GM12878 (cell line): ENCODE data around the gene STYXL2. TPM values are rescaled to one million over a fixed set of nuclear protein-coding genes. Genes with fewer than 3 reads are reported as not detected.

Source experiments
- ATAC-seq: fragments of 200-7000 bp; cut with Tn5 transposase; 3 replicates; pipeline ENCODE4 v1.9.1; 2020; ENCODE audit warnings: mild to moderate bottlenecking, moderate library complexity
- BruUV-seq: library from RNA; stranded (reverse); fragments of 400-500 nt; replicated peaks from 2 replicates; lab custom pipeline; 2021; lab: Mats Ljungman, UMichigan
- CTCF ChIA-PET: fragments of 300-600 bp; sonication (Branson Sonifier 250); formaldehyde crosslinking; extraction: SDS; loops from one replicate; lab custom pipeline; 2021; ENCODE audit warnings: inconsistent platforms; lab: Yijun Ruan, JAX
- POLR2A ChIA-PET: fragments of 350-600 bp; formaldehyde crosslinking; extraction: SDS; loops from one replicate; lab custom pipeline; 2021; ENCODE audit warnings: inconsistent platforms; lab: Charles Lee
- RAD21 ChIA-PET: fragments of 300-600 bp; sonication (Branson Sonifier 250); formaldehyde crosslinking; loops from one replicate; lab custom pipeline; 2023; ENCODE audit warnings: antibody characterized with exemption; ENCODE audit not compliant: unreplicated experiment; lab: Charles Lee
- SMC1A ChIA-PET: fragments of 300-600 bp; sonication (Branson Sonifier 250); formaldehyde crosslinking; loops from one replicate; lab custom pipeline; 2023; ENCODE audit not compliant: unreplicated experiment, uncharacterized antibody; lab: Charles Lee
- DNase-seq: peaks from one replicate; pipeline ENCODE4 v3.0.0-alpha.2; 2011; ENCODE audit warnings: low read depth, low spot score
- FAIRE-seq: peaks from 3 replicates; lab custom pipeline; 2011; peaks lifted over from hg19 to GRCh38; lab: Jason Lieb, UNC
- H2AFZ ChIP-seq: 2 replicates; pipeline ENCODE4 v1.6.0; 2011; ENCODE audit warnings: low read depth, low read length, control low read depth; ENCODE audit not compliant: control insufficient read depth
- H3K27ac ChIP-seq: 2 replicates; pipeline ENCODE4 v1.5.1; 2011; ENCODE audit warnings: control low read depth; ENCODE audit not compliant: control insufficient read depth, insufficient read depth
- H3K27me3 ChIP-seq, 2 experiments: replicated peaks in 1 of 2; 2 replicates each; pipeline versions ENCODE4 v1.6.0 to v1.6.1; 2011; ENCODE audit warnings: low read length in 1 of 2; ENCODE audit not compliant: control insufficient read depth in 2 of 2, insufficient read depth in 2 of 2
- H3K36me3 ChIP-seq, 2 experiments: 2 replicates each; pipeline ENCODE4 v1.5.1; 2011; ENCODE audit warnings: low read length in 1 of 2; ENCODE audit not compliant: control insufficient read depth in 2 of 2, insufficient read depth in 2 of 2
- H3K4me1 ChIP-seq: 2 replicates; pipeline ENCODE4 v1.6.1; 2011; ENCODE audit warnings: mild to moderate bottlenecking, low read length, moderate library complexity, mixed read lengths; ENCODE audit not compliant: control insufficient read depth, insufficient read depth
- H3K4me2 ChIP-seq: 2 replicates; pipeline ENCODE4 v1.6.0; 2011; ENCODE audit warnings: control low read depth; ENCODE audit not compliant: control insufficient read depth, insufficient read depth
- H3K4me3 ChIP-seq: fragments of 200-600 bp; sonication (generic); 2 replicates; pipeline ENCODE4 v1.5.1; 2016
- H3K79me2 ChIP-seq: 2 replicates; pipeline ENCODE4 v1.6.0; 2011; ENCODE audit warnings: low read length; ENCODE audit not compliant: control insufficient read depth, insufficient read depth
- H3K9ac ChIP-seq: 2 replicates; pipeline ENCODE4 v1.8.0; 2011; ENCODE audit warnings: low read length, control low read depth, mixed read lengths; ENCODE audit not compliant: control insufficient read depth, insufficient read depth
- H3K9me3 ChIP-seq: replicated peaks from 3 replicates; pipeline ENCODE4 v1.5.1; 2011; ENCODE audit warnings: mild to moderate bottlenecking, low read length; ENCODE audit not compliant: control insufficient read depth, insufficient read depth
- H4K20me1 ChIP-seq: 2 replicates; pipeline ENCODE4 v1.6.0; 2011; ENCODE audit not compliant: control insufficient read depth, insufficient read depth
- ATF3 ChIP-seq: IDR thresholded peaks from 2 replicates; pipeline ENCODE4 v1.6.1; 2011; ENCODE audit warnings: low read depth, mild to moderate bottlenecking, low read length, moderate library complexity, borderline replicate concordance; ENCODE audit errors: extremely low read depth
- CBFB ChIP-seq: IDR thresholded peaks from 2 replicates; pipeline ENCODE4 v1.6.1; 2016; ENCODE audit warnings: antibody characterized with exemption, low read depth
- FOS ChIP-seq: IDR thresholded peaks from 3 replicates; pipeline ENCODE4 v1.6.1; 2011; ENCODE audit warnings: borderline replicate concordance; ENCODE audit not compliant: insufficient read length; ENCODE audit errors: extremely low read depth
- SIN3A ChIP-seq: IDR thresholded peaks from 2 replicates; pipeline ENCODE4 v1.6.1; 2012; ENCODE audit warnings: low read depth, low read length, improper control_type of control experiment
- SREBF1 ChIP-seq: IDR thresholded peaks from 2 replicates; pipeline ENCODE4 v1.6.1; 2012; ENCODE audit warnings: mild to moderate bottlenecking, low read length
- ZBTB40 ChIP-seq: fragments of 450-650 bp; IDR thresholded peaks from 2 replicates; pipeline ENCODE4 v1.6.1; 2016; ENCODE audit warnings: mild to moderate bottlenecking, moderate library complexity, borderline replicate concordance
- ZSCAN29 ChIP-seq: fragments of 450-650 bp; IDR thresholded peaks from 2 replicates; pipeline ENCODE4 v1.6.1; 2017; ENCODE audit warnings: mild to moderate bottlenecking, moderate library complexity
- WGBS: methylation state at CpG from one replicate; pipeline ENCODE4 v1.1.6; 2016; ENCODE audit warnings: low lambda C conversion rate; ENCODE audit not compliant: insufficient replicate concordance, insufficient coverage; ENCODE audit errors: missing lambda C conversion rate; 5-methylcytosine and 5-hydroxymethylcytosine counted together
- in situ Hi-C: fragments of 300-500 bp; cut with MboI; formaldehyde crosslinking; loops from 9 replicates; pipeline ENCODE4 v1.14.3; 2018; ENCODE audit warnings: mixed read lengths
- intact Hi-C: fragments of 100-400 bp; cut with micrococcal nuclease; formaldehyde crosslinking; loops from one replicate; pipeline ENCODE4 v1.14.2; 2022; ENCODE audit not compliant: unreplicated experiment
- polyA plus RNA-seq, 11 experiments: library from polyadenylated mRNA; depleted of rRNA in 4 of 11; unstranded in 6 of 11; stranded (reverse) in 5 of 11; fragments of >200 nt; fragmentation: Nextera tagmentation in 4 of 11; fragmentation: Illumina TruSeq in 1 of 11; extraction: Ambion mirVana in 4 of 11; extraction: Trizol in 1 of 11; gene quantifications; 1 replicate in 1 of 11; 2 replicates in 10 of 11; pipeline versions ENCODE4 v1.2.1 to v1.2.3, GENCODE V29; 2011 to 2016; ENCODE audit warnings: inconsistent platforms in 2 of 11, missing spikeins in 2 of 11, low read depth in 1 of 11
- total RNA-seq, 4 experiments: library from RNA; depleted of rRNA in 3 of 4; stranded (reverse); fragments of >200 nt in 3 of 4; fragmentation: Illumina TruSeq in 1 of 4; extraction: Trizol in 1 of 4; gene quantifications; 2 replicates each; pipeline versions ENCODE4 v1.2.1 to v1.2.3, GENCODE V29; 2013 to 2021

The STYXL2 gene
- total and polyA plus RNA-seq, 10 of the 15 experiments (the other 5 are each of a cell fraction or from before 2014, with no cell fraction given), result under 0.01 to 0.08 (median 0.03) TPM; not detected in 7

GRCh38 chr1:167054946-167055630 lies 38.8 kb upstream of the STYXL2 start:
- H3K4me1 ChIP-seq, result 0 out of 2 replicates have a peak, but pooled peaks cover 3% of the 10 kb centered on the region
- H3K36me3 ChIP-seq, result no peaks in the 10 kb centered on the region
- H2AFZ ChIP-seq, result no peak overlapping the region
- SMC1A ChIA-PET, result interaction anchor here (10.4 kb wide), 1 partner anchor 145 kb away, joined by 384 read pairs; no protein-coding TSS in a partner anchor
- POLR2A ChIA-PET, result no interaction called here
- RAD21 ChIA-PET, result interaction anchor here (5.7 to 7.8 kb wide), 2 partner anchors 145 kb away, joined by 21 to 305 read pairs; no protein-coding TSS in a partner anchor
- H4K20me1 ChIP-seq, result no peaks in the 10 kb centered on the region
- H3K79me2 ChIP-seq, result no peaks in the 10 kb centered on the region
- H3K4me3 ChIP-seq, result no peak overlapping the region
- H3K9ac ChIP-seq, result no peak overlapping the region
- no peaks in the 10 kb centered on the region for H3K9me3 ChIP-seq
- intact Hi-C loops, result loop anchor here (5.0 kb wide), 1 partner anchor 78 kb away; the partner anchor contains the start of gene ILDR2
- TF ChIP-seq ZBTB40, result no peak
- TF ChIP-seq FOS, result no peak
- no peak for TF ChIP-seq ZSCAN29
- TF ChIP-seq ATF3, result no peak
- TF ChIP-seq SREBF1, result no peak
- TF ChIP-seq SIN3A, result no peak
- TF ChIP-seq CBFB, result no peak
- WGBS, result 48% methylated on average over 14 of the region's 14 CpGs
- in situ Hi-C loops, result loop anchor here (5.0 kb wide), 1 partner anchor 138 kb away; no protein-coding TSS in a partner anchor
- CTCF ChIA-PET, result interaction anchor here (1.1 to 18.3 kb wide), 2 partner anchors 11 to 144 kb away, joined by 3 to 734 read pairs; no protein-coding TSS in a partner anchor
- DNase-seq (no peak), FAIRE-seq (no peak), ATAC-seq (no peak)
- H3K27me3 ChIP-seq, result no peaks in the 10 kb centered on the region
- no peak overlapping the region for H3K4me2 ChIP-seq
- BruUV-seq, result no TSS peak
- no peak overlapping the region for H3K27ac ChIP-seq
